GM18507 (cell line): ENCODE results near the gene LRRC27.
A peak's percentile ranks its signal among the peaks of the same experiment; 100 is the strongest.

Source experiments
- DNase-seq: peaks from one replicate; pipeline ENCODE4 v3.0.0; 2011; ENCODE audit warnings: low read depth; ENCODE audit not compliant: insufficient read length; ENCODE audit errors: extremely low spot score
- FAIRE-seq: peaks from 2 replicates; lab custom pipeline; 2011; peaks lifted over from hg19 to GRCh38; lab: Jason Lieb, UNC

The LRRC27 gene

GRCh38 chr10:132351611-132352010 is 19.6 kb downstream of the LRRC27 start:
- no peak for DNase-seq
- no peak for FAIRE-seq

DNA sequence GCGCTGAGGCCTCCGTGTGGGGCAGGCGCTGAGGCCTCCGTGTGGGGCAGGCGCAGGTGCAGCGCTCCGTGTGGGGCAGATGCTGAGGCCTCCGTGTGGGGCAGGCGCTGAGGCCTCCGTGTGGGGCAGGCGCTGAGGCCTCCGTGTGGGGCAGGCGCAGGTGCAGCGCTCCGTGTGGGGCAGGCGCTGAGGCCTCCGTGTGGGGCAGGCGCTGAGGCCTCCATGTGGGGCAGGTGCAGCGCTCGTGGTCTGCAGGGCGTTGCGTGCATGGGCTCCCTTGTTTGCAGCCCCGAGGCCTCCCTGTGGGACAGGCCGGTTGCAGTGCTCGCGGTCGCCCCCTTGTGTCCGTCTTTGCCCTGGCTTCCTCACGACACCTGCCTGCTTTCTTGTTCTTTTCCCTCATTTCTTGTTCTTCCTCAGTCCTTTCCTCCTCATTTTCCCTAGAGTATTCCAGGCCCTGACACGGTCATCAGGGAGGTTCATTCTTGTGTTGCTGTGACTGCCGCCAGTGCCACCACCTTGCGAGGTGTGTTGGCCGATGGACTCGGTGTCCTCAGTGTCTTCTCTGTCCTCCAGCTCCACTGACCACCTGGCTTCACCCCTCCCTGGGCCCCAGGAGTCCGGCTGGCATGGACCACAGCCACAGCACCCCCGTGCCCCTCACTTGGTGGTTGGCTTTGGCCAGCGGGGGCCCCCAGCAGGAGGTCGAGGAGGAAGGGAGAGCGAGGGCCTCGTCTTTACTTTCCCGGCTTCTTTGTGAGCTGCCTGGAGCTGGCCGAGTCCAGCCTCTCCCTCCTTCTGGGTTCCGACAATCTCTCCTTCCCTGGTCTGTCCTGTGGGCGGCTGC is 20.7 kb downstream of the LRRC27 start:
- peak; percentile 48 for FAIRE-seq
- peak; percentile 60 for DNase-seq

DNA sequence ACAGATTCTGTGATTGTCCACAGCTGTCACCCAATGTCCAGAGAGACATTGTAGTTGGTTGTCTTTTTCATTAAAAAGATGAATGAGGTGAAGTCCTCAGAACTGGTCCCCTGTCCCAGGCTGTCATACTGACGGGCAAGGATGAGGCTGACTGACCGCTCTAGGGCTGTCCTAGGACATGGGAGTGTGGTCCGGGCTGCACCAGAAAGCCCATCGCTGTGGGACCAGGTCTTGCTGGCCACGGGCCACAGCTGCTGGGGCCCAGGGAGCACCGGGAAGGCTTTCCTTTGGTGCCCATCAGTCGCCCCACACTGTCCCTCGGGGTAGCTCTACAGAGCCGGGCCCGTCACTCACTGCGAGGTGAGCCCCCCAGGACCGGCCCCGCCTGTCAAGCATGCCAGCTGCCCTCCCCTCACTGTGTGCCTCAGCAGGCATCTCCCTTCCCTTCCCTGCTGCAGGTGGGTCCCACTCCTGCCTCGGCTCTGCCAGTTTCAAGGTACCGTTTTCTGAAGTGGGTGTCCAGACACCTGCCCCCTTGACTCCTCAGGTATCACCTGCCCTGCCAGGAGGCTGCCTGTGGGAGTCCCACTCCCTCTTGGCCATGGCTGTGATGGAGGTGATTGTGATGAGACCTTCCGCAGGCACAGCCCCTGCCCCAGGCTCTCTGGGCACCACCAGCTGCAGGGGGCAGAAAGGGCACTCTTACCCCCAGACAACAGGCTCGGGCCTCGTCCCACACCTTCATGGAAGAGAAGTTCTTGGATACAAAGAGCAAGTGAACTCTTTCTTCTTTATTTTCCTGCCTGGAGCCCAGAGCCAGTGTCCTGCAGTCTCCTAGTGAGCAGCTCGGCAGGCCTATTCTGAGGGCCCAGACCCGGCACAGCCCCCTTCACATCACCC is 21.7 kb downstream of the LRRC27 start:
- FAIRE-seq = no peak

DNA sequence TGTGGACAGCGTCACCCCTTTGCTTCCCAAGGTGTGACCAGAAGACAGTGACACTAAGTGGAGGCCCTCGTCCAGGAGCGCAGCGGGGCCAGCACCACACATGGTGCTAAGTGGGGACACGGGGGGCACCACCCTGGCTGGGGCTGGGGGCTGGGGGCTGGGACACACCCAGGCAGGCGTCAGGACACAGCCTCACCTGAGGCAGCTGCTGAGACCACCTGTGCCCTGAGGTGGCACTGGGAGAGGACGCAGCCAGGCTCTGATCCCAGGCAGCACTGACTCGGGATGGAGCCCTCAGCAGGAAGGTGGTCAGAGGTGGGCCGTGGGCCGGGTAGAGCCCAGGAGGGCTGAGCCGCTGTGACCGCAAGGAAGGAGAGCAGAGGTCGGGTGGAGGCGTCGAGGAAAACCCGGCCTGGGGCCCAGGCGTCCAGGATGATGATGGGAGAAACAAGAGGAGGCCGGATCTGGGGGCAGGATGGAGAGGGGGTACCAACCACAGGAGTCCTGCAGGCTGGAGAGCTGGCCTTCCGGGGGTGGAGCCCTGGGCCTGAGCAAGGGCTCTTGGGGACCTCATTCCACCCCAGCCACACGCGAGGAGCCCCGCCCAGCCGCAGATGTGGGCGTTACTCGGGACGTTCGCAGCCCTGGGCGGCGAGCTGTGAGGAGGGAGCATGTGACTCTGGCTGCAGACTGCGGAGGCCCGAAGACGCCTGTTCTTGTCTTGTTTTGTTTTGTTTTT is 22.5 kb downstream of the LRRC27 start:
- DNase-seq (no peak), FAIRE-seq (no peak)

More for the DNA sequence above, 21.7 kb downstream of the LRRC27 start:
- no peak for DNase-seq

GRCh38 chr10:132355297-132355696 is 23.3 kb downstream of the LRRC27 start:
- FAIRE-seq = no peak
- DNase-seq = no peak

GRCh38 chr10:132355754-132356153 is 23.8 kb downstream of the LRRC27 start:
- DNase-seq (no peak), FAIRE-seq (no peak)

- no peak for FAIRE-seq
These were observed 24.7 kb downstream of the LRRC27 start for GRCh38 chr10:132356621-132357195.

DNA sequence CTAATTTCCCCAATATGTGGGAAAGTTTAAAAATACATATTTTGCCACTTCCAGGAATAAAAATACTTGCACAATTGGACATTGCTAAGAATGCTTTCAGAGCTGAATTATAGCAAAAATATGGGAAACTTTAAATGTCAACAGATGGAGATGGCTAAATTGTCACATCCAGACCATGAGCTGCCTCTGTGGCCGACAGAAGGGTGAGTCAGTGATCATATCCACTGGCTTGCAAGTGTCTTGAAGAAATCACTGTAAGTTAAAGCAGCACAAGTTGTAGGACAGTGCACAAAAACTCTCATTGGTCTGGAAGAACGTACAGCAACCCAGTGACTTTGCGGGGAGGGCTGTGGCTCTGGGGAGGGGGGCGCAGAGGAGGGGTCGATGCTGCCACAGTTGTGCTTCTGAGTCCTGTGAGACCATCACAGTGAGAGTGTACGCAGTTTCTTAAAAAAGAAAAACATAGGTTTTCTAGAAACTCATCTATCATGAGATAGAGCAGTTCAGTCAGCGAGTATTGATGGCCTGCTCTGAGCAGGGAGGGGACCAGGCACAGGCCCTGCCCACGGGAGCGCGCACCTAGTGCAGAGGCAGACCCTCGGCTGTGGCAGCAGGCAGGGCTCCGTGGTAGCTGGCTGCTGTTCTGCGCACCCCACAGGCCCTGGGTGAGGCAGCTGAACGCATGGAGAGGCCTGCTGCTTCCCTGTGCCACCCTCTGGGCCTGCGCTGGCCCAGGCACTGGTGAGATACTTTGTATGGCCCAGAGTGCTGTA is 25.5 kb downstream of the LRRC27 start:
- no peak for FAIRE-seq
- DNase-seq = no peak

More at GRCh38 chr10:132356621-132357195, 24.7 kb downstream of the LRRC27 start:
- no peak for DNase-seq

GRCh38 chr10:132359305-132360040 is 27.5 kb downstream of the LRRC27 start:
- FAIRE-seq = no peak
- DNase-seq = no peak

DNA sequence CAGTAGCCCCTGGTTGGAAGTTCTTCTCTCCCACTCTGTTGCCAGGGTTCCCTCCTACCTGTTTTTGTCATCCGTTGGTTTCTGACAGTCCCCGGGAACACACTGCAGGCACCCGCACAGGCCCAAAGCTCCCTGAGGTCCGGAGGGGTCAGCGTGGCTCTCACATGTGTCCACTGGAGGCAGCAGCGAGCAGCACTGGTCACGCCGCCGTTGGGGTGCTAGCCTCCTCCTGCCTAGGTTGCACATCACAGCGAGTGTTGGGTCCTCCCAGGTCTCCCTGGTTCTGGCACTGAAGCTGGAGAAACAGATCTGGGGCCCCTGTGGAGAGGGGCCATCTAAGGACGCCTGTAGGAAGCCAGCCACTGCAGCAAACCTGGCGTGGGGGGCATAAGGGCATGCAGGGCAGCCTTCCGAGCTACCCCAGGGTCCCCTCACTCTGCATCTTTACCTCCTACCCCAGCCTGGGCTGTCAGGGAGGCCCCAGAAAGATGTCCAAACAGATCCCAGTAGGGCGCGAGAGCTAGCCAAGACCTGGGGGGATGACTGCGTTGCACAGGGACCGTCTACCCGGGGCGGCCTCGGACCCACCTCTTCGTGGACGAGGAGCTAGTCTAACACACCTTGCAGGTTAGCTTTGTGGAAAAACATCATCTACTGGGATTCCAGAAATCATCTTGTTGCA is 28.9 kb downstream of the LRRC27 start:
- FAIRE-seq (no peak), DNase-seq (no peak)

DNA sequence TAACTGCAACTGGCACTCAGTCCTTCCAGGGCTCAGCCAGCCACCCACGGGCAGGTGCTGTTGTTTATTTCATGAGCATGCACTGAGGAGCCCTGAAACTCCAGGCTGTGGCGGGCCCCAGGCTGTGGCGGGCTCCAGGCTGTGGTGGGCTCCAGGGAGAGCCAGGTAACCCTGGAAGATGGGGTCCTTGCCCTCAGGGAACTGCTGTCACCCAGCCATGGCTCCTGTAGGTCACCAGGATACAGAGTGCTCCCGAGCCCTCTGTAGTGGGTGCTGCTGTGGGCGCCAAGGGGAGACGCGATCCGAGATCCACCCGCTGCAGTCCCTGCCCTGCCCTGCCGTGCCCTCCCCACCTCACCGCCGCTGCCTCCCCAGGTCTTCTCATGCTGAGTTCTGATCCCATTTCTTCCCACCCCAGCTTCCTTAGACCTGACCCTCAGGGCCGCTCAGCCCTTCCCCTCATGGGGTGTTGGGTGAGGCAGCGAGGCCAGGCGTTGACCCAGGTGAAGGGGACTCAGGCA is 29.6 kb downstream of the LRRC27 start:
- DNase-seq = no peak
- no peak for FAIRE-seq

GRCh38 chr10:132362151-132362611 is 30.2 kb downstream of the LRRC27 start:
- DNase-seq = no peak
- FAIRE-seq = no peak

GRCh38 chr10:132363376-132363775 is 31.4 kb downstream of the LRRC27 start:
- DNase-seq (no peak), FAIRE-seq (no peak)

- no peak for DNase-seq
- FAIRE-seq = peak; percentile 79
These were observed 32.1 kb downstream of the LRRC27 start for GRCh38 chr10:132363921-132364593.

- no peak for FAIRE-seq
These were observed 32.6 kb downstream of the LRRC27 start for GRCh38 chr10:132364594-132364970.

GRCh38 chr10:132365102-132365501 is 33.1 kb downstream of the LRRC27 start:
- FAIRE-seq = no peak

More at GRCh38 chr10:132364594-132364970, 32.6 kb downstream of the LRRC27 start:
- no peak for DNase-seq

DNA sequence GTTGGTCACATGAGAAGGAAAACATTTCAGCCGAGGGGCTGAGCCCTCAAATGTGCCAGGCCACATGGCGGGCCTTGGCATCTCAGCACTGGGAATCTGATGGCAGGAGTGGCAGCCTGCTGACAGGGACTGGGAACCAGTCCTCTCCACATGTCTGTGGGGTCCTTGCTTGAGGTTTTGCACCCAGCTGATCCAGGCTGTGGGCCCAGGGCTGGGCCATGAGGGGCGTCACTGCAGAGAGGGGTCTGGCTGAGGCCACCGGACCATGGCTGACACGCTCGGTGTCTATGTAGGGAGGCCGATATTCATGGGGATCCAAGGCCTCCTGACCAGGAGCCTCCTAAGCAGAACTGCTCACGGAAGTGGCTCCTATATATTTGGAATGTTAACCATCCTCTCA is 34.0 kb downstream of the LRRC27 start:
- DNase-seq (no peak), FAIRE-seq (no peak)

More at GRCh38 chr10:132365102-132365501, 33.1 kb downstream of the LRRC27 start:
- no peak for DNase-seq
